Endothelial cell (in vitro differentiated cells): Measurements from ENCODE around the gene B4GALNT4. TPM values are rescaled to one million over a fixed set of nuclear protein-coding genes. Genes with fewer than 3 reads are reported as not detected.

Source experiments
- DNase-seq: peaks from one replicate; pipeline ENCODE4 v3.0.0; 2021; ENCODE audit warnings: low spot score
- H3K27ac Mint-ChIP-seq: one replicate; pipeline ENCODE4 v1.8.0; 2021; ENCODE audit warnings: mixed read lengths, inconsistent platforms; ENCODE audit not compliant: unreplicated experiment
- H3K27me3 Mint-ChIP-seq: one replicate; pipeline ENCODE4 v1.8.0; 2021; ENCODE audit warnings: mild to moderate bottlenecking, moderate library complexity, mixed read lengths, inconsistent platforms; ENCODE audit not compliant: unreplicated experiment
- H3K36me3 Mint-ChIP-seq: one replicate; pipeline ENCODE4 v1.8.0; 2021; ENCODE audit warnings: mild to moderate bottlenecking, low read depth, mixed read lengths, inconsistent platforms; ENCODE audit not compliant: unreplicated experiment
- H3K4me1 Mint-ChIP-seq: one replicate; pipeline ENCODE4 v1.8.0; 2021; ENCODE audit warnings: mild to moderate bottlenecking, mixed read lengths, inconsistent platforms; ENCODE audit not compliant: unreplicated experiment
- H3K4me3 Mint-ChIP-seq: one replicate; pipeline ENCODE4 v1.8.0; 2021; ENCODE audit warnings: mild to moderate bottlenecking, mixed read lengths, inconsistent platforms; ENCODE audit not compliant: unreplicated experiment
- H3K9me3 Mint-ChIP-seq: one replicate; pipeline ENCODE4 v1.8.0; 2021; ENCODE audit warnings: mixed read lengths, inconsistent platforms; ENCODE audit not compliant: unreplicated experiment
- CTCF ChIP-seq: fragments of 200-600 bp; sonication (generic); IDR thresholded peaks from one replicate; pipeline ENCODE4 v1.5.0; 2021; ENCODE audit warnings: antibody characterized with exemption; ENCODE audit not compliant: unreplicated experiment
- total RNA-seq: library from RNA; stranded (reverse); fragmentation: NEBNext Ultra II Directional; extraction: Animal tissue kit (Norgen Biotek cat#: 25700); gene quantifications from one replicate; pipeline ENCODE4 v1.2.1, GENCODE V29; 2021; ENCODE audit not compliant: unreplicated experiment

Gene B4GALNT4
- total RNA-seq, 1 donor from 2014 or later: 14.9 TPM

DNA sequence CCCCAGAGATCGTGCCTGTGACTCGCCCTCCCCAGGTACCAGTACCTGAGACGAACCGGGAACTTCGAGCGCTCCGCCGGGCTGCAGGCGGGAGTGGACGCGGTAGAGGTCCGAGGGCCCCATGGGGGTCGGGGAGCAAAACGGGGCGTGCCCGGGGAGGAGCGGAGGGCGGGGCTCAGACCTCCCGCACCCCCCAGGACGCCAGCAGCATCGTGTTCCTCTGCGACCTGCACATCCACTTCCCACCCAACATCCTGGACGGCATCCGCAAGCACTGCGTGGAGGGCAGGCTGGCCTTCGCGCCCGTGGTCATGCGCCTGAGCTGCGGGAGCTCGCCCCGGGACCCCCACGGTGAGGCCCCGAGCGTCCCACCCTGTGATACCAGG lies 10.8 kb downstream of the B4GALNT4 start:
- Mint-ChIP-seq H3K27ac (no peak overlapping the region), H3K36me3 (peaks cover 11% of the 10 kb centered on the region), H3K9me3 (no peaks in the 10 kb centered on the region), H3K27me3 (peaks cover 8% of the 10 kb centered on the region), H3K4me1 (no peaks in the 10 kb centered on the region), H3K4me3 (no peak overlapping the region)
- no peak for DNase-seq
- TF ChIP-seq CTCF: no peak

GRCh38 chr11:380491-380890 lies 11.2 kb downstream of the B4GALNT4 start:
- Mint-ChIP-seq H3K27me3 (peaks cover 8% of the 10 kb centered on the region), H3K36me3 (peaks cover 11% of the 10 kb centered on the region)
- no peak for TF ChIP-seq CTCF

GRCh38 chr11:380996-381395 lies 11.7 kb downstream of the B4GALNT4 start:
- Mint-ChIP-seq H3K27me3 (peaks cover 8% of the 10 kb centered on the region), H3K4me3 (no peak overlapping the region), H3K9me3 (no peaks in the 10 kb centered on the region), H3K4me1 (no peaks in the 10 kb centered on the region), H3K27ac (no peak overlapping the region), H3K36me3 (peaks cover 11% of the 10 kb centered on the region)
- no peak for TF ChIP-seq CTCF
- no peak for DNase-seq

More at GRCh38 chr11:380491-380890, 11.2 kb downstream of the B4GALNT4 start:
- Mint-ChIP-seq H3K4me3 (no peak overlapping the region), H3K4me1 (no peaks in the 10 kb centered on the region), H3K27ac (no peak overlapping the region), H3K9me3 (no peaks in the 10 kb centered on the region)
- no peak for DNase-seq

- Mint-ChIP-seq H3K9me3 (peaks cover 1% of the 10 kb centered on the region), H3K4me3 (no peak overlapping the region), H3K27me3 (peaks cover 9% of the 10 kb centered on the region), H3K27ac (no peak overlapping the region), H3K4me1 (no peaks in the 10 kb centered on the region), H3K36me3 (peaks cover 12% of the 10 kb centered on the region)
- DNase-seq: no peak
- no peak for TF ChIP-seq CTCF
Observed at GRCh38 chr11:381501-382072, 12.3 kb downstream of the B4GALNT4 start.

- no peak for DNase-seq
- no peak overlapping the region for H3K4me3 Mint-ChIP-seq
- peaks cover 18% of the 10 kb centered on the region for H3K36me3 Mint-ChIP-seq
- peaks cover 7% of the 10 kb centered on the region for H3K9me3 Mint-ChIP-seq
- H3K27ac Mint-ChIP-seq: no peak overlapping the region
- no peak for TF ChIP-seq CTCF
- peaks cover 12% of the 10 kb centered on the region for H3K27me3 Mint-ChIP-seq
- H3K4me1 Mint-ChIP-seq: no peaks in the 10 kb centered on the region
Observed at GRCh38 chr11:382081-382629, 12.9 kb downstream of the B4GALNT4 start.
